HG03103 (cell line): ENCODE results near the gene FAM3C.
"Not testable (repeated sequence)": the region's sequence is repeated elsewhere in the genome, so short reads cannot be mapped to it uniquely, and the experiment has no call there.

Experiments used
- ATAC-seq: cut with Tn5 transposase; IDR thresholded peaks from one replicate; pipeline ENCODE4 v1.9.1; 2021; ENCODE audit warnings: low read depth; ENCODE audit not compliant: unreplicated experiment

FAM3C gene

GRCh38 chr7:121395961-121396757 lies at the start of gene FAM3C:
Gene FAM3C (minus strand): TSS chr7:121396308. CDS start chr7:121382969, 13,339 bp downstream.
- peak; percentile 76 for ATAC-seq

DNA sequence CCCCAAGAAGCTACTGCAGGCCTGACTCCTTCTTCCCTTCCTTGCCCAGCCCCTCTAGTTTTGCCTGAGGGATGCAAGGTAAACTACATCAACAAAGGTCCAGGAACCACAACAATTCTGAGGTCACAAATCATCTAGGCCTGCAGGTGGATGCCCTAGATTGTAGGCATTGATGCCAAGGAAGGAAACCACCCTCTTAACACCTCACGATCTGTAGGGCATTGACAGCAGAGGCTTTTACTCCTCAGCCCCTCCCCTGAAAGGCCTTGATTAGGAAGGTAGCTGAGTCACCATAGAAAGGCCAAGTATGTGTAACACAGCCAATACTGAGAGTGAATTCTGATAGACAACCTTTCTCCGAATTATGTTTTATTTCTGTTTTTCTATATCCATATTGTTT lies 46.7 kb upstream of the FAM3C start:
- ATAC-seq, result no peak

DNA sequence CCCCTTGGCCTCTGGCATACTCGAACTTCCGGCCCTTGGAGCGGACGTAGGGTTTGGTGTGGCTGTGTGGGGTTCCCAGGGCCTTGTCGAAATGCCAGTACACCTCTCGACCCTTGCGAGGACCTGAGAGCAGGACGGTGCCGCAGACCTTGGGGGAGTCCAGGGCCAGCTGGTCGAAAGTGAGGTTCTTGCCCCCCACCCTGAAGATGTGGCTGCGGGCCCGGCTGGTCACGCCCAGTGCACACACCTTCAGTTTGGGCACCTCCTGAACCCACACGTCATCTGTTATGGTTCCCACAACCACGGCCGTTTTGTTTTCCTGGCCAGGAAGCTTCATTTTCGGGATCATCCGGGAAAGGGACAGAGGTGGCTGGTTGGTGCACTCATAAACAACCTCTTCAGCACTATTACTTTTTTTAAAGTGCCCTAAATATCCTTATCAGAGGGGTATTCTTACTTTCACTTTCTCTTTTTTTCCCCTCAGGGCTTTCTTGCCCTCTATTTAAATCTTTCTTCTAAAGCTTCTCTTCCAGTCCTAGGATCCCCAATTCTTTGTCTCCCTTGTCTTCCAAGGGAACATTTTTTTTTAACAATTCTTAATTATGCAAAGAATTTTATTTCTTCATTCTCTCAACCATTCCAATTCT lies 44.9 kb upstream of the FAM3C start:
- no peak for ATAC-seq

DNA sequence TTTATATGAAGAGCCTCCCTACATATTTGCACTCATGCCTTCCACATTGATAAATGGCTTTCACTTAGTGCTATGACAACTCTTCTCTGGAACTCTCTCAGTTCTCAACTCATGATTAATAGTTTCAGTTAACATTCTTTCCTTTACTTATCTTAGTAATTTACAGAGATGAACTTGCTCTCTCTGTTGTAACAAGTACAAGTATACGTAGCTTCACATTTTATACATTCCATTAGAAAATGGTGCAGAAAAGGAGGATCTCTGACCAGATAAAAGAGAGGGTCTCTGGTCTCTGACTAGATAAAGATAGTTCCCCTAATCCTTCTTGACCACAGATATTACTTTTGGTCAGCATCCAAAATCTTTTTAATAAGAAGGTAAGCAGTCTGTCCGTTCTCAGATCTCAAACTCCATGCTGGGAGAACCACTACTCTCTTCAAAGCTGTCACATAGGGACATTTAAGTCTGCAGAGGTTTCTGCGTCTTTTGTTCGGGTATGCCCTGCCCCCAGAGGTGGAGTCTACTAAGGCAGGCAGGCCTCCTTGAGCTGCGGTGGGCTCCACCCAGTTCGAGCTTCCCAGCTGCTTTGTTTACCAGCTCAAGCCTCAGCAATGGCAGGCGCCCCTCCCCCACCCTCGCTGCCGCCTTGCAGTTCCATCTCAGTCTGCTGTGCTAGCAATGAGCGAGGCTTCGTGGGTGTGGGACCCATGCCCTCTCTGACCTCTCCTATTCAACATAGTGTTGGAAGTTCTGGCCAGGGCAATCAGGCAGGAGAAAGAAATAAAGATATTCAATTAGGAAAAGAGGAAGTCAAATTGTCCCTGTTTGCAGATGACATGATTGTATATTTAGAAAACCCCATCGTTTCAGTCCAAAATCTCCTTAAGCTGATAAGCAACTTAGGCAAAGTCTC lies 42.2 kb upstream of the FAM3C start:
- peak; percentile 32 for ATAC-seq

DNA sequence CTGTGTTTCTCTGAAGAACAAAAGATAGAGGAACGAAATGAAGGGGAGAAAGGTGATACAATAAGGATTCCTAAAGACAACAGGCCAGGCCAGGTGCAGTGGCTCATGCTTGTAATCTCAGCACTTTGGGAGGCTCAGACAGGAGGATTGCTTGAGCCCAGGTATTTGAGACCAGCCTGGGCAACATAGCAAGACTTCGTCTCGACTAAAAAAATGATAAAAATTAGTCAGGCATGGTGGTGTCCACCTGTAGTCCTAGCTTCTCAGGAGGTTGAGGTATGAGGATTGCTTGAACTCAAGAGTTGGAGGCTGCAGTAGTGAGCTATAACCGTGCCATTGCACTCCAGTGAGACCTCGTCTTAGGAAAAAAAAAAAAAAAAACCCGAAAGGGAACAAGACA lies 41.4 kb upstream of the FAM3C start:
- no peak for ATAC-seq

GRCh38 chr7:121436688-121437087 lies 40.6 kb upstream of the FAM3C start:
- no peak for ATAC-seq

GRCh38 chr7:121436136-121436535 lies 40.0 kb upstream of the FAM3C start:
- no peak for ATAC-seq

DNA sequence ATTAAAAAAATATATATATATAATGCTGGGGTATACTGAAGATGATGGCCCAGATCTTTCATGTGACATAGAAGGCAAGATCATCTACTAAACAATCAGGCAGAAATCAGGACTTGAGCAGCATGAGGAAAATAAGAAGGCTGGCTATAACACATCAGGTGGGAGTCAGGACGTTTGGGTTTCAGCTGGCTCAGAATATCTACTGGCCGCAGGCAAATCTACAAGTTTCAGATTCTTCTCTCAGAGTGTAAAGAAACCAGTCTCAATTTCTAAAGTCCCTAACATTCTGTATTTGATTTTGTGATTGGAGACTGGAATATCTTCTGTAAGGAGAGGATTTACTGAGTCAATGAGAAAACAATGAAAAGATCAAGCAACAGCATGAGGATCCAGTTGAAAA lies 37.7 kb upstream of the FAM3C start:
- peak; percentile 42 for ATAC-seq

DNA sequence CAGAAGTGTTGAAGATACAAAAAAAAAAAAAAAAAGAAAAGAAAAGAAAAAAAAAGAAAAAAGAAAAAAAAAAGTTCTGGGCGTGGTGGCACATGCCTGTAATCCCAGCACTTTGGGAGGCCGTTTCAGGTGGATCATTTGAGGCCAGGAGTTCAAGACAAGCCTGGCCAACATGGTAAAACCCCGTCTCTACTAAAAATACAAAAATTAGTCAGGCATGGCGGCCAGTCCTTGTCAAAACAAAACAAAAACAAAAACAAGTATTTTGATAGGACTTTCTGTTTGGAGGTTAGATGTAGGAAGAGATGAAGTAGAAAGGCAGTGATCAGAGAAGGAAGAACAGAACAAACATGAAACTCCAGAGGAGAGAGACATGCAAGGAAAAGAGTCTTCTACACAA lies 36.4 kb upstream of the FAM3C start:
- ATAC-seq, result peak; percentile 49

DNA sequence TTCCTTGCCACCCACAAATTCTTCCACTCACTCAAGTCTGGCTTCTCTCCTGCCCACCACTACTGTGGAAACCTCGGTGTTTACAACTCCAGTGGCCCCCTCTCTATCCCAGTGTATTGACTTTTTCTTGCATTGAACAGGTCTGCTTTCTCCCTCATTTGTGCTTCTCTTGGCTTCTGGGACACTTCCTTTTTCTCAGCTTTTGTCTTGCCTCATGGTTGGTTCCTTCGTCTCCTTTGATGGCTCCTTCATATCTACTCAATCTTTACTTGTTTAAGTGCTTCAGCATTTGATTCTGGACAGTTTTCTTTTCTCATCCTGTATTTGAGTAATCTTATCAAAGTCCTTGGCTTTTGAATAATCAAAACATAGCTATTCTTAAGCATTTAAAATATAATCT lies 35.9 kb upstream of the FAM3C start:
- no peak for ATAC-seq

DNA sequence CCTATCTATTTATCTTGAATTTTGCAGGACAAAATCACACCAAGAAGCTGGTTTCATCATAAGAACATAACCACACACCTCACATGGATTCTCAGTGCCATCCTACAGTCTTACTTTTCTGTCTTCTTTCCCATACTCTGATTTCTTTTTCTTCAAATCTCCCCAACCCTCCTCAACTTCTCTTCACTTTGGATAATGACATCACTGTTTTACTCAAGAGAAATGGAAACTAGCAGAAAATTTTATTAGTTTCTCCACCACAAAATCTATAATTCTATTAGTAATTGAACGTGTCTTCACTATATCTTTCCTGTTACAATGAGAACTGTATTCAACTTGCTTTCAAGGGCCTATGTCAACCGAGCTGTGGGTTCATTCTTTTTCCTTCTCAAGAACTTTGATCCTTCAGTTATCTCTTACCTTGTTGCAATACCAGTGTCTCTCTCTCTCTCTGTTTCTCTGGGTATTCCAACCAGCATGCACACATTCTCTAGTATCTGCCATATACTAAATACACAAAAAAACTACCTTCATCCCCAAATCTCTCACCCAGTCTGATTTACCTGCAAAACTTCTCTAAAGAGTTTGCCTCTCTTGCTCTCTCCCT lies 35.4 kb upstream of the FAM3C start:
- ATAC-seq, result no peak

DNA sequence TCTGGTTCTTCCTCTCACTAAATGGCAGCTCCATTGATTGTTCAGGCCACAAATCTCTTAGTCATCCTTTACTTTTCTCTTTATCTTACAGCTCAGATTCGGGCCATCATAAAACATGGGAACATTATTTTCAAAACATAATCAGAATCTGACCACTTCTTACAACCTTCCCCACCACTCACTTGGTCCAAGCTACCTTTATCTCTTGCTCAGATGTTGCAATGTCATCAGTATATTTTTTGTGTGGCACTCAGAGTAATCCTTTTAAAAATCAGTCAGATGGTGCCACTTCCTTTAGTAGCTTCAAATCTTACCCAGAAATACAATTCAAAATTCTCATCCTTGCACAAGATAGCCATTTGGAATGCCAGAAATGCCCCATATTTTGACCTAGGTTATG lies 34.5 kb upstream of the FAM3C start:
- no peak for ATAC-seq

DNA sequence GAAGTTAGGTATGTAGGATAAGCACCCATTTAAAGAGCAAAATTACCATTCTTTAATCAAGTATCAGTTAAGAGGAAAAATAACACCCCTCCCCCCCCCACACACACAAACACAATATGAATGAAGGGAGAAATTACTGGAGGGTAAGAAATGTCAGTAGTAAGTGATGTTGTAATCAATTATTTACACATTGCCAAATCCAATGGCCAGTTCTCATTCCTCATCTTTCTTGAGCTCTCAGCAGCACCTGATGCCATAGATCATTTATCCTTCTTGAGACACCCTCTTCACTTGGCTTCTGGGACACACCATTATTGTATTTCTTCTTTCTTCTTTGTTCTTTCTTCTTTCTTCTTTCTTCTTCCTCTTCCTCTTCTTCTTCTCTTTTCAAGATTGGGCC lies 33.7 kb upstream of the FAM3C start:
- no peak for ATAC-seq

DNA sequence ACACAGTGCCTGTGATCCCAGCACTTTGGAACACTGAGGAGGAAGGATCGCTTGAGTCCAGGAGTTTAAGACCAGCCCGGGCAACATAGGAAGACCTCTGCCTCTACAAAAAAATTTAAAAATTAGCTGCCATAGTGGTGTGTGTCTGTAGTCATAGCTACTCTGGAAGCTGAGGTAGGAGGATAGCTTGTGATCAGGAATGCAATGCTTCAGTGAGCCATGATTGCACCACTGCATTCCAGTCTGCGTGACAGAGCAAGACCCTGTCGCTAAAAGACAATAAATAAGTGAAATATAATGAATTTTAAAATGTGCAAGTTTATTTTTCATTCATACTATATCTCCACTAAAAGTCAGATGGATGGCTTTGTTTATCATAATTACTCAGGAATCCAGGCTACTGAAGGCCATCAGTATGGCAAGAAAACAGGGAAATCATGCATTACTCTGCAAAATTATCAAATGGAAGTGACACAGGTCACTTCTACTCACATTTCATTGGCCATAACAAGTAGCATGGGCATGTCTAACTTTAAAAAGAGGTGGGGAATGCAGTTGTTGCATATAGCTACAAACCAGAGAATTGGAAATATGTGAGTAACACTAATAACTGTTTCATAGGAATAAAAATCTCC lies 32.9 kb upstream of the FAM3C start:
- no peak for ATAC-seq

DNA sequence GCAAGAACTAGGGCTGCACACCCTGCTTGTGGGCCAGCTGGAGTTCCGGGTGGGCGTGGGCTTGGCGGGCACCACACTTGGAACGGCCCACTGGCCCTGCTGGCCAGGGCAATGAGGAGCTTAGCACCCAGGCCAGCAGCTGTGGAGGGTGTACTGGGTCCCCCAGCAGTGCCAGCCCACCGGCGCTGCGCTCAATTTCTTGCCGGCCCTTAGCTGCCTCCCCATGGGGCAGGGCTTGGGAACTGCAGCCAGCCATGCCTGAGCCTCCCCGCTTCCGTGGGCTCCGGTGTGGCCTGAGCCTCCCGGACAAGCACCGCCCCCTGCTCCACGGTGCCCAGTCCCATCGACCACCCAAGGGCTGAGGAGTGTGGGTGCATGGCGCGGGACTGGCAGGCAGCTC lies 25.6 kb upstream of the FAM3C start:
- ATAC-seq, result not testable (repeated sequence)

DNA sequence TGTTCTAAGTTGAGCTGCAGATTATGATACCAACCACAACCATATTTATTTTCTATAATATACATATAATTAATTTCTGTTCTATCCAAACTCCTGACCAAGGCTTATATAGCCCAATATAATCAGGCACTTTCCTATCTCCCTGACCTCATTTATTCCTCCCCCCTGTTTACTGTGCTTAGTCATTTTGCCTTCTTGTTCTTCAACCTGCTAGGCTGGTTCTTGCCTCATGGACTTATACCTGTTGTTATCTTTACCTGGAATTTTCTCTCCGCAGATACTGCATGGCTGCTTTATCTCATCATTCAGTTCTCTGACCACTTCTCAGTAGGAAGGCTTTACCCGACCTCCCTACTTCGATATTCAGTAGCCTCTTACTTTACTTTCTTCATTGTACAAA lies 24.9 kb upstream of the FAM3C start:
- no peak for ATAC-seq

DNA sequence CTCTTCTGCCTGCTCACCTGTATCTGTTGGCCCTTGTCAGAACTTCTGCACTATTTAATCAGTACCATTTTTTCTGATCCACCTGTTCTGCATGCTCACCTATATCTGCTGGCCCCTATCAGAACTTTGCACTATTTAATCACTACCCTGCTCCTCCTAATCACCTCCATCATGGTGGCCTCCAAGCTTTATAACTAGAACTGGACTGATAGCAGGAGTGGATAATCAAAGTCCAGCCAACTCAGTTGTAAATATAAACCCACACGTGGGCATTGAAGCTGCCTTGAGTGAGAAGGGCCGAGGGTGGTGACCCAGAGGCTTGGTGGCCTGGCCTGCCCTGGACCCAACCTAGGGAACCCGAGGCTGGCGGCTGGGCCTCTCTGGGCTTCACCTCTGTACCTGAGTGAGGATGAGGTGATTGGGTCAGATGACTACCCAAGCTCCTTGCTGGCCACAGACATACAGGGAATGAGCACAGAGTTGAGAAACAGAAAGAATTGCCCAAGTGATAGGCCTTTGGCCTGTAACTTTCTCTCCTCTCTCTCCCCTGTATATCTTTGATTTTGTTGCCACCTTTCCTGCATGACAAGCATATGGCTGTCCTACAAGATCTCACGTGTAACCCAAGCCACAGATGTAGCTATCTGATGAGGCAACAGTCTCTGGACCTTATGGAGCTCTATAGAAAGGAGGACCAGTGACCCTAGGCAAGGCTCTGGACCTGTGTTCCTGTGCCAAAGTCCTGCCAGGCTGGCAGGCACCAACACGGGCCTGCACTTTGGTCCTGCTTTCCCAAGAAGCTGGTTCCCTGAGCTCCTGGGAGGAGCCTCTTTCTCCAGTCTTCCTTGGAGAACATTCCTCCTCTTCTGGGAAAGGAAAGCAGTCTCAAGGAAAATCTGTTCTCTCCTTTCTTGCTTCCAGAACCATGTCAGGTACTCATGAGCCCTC lies 23.4 kb upstream of the FAM3C start:
- ATAC-seq, result no peak

GRCh38 chr7:121416533-121416932 lies 20.4 kb upstream of the FAM3C start:
- ATAC-seq, result no peak

GRCh38 chr7:121414436-121414835 lies 18.3 kb upstream of the FAM3C start:
- ATAC-seq, result no peak
